Activated T-helper 2 cell treated with anti-CD3 and anti-CD28 coated beads, Interferon-gamma antibody, Interleukin-2, Interleukin-4, amounts not matched to agents 10 μg/mL and 5 μg/mL and 100 μg/mL, durations not matched to agents 14 hours and 24 hours and 36 hours (primary cell): ENCODE data around the gene MAP2K5. TPM values are rescaled to one million over a fixed set of nuclear protein-coding genes. Genes with fewer than 3 reads are reported as not detected.
"Not testable (repeated sequence)": the region's sequence is repeated elsewhere in the genome, so short reads cannot be mapped to it uniquely, and the experiment has no call there.

Experiments
- DNase-seq: peaks from one replicate; pipeline ENCODE4 v3.0.0; 2021; ENCODE audit warnings: low spot score
- H3K27ac Mint-ChIP-seq: one replicate; pipeline ENCODE4 v1.8.0; 2021; ENCODE audit warnings: mixed read lengths
- H3K27me3 Mint-ChIP-seq: one replicate; pipeline ENCODE4 v1.8.0; 2021; ENCODE audit warnings: low read depth, mixed read lengths
- H3K36me3 Mint-ChIP-seq: one replicate; pipeline ENCODE4 v1.8.0; 2021; ENCODE audit warnings: low read depth, mixed read lengths
- H3K4me1 Mint-ChIP-seq: one replicate; pipeline ENCODE4 v1.8.0; 2021; ENCODE audit warnings: low read depth, mixed read lengths
- H3K4me3 Mint-ChIP-seq: one replicate; pipeline ENCODE4 v1.8.0; 2021; ENCODE audit warnings: low read depth, mild to moderate bottlenecking, moderate library complexity, mixed read lengths
- H3K9me3 Mint-ChIP-seq: one replicate; pipeline ENCODE4 v1.8.0; 2021; ENCODE audit warnings: mixed read lengths
- intact Hi-C: fragments of 100-400 bp; cut with micrococcal nuclease; formaldehyde crosslinking; loops from one replicate; pipeline ENCODE4 v1.15.1; 2023
- total RNA-seq: library from RNA; stranded (reverse); gene quantifications from 2 replicates; pipeline ENCODE4 v1.2.3, GENCODE V29; 2022

Gene MAP2K5
- total RNA-seq, 1 donor from 2014 or later = 25.9 TPM

DNA sequence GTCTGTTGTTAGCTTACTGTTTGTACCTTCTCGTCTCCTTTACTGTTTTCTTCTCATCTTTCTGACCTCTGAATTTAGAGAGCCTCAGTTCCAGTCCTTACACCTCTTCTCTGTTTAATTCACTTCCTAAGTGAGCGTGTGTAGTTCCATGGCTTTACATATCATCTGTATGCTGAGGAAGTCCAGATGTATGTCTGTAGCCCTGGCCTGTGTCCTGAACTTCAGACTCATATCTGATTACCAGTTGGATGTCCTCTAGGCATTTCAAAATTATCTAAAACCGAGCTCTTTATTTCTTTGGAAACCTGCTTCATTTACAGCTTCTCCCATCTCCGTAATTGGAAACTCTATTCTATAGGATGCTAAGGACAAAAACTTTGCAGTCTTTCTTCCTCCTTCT, 75.8 kb downstream of the MAP2K5 start:
- DNase-seq = no peak
- H3K36me3 Mint-ChIP-seq = peaks cover 3% of the 10 kb centered on the region
- H3K27ac Mint-ChIP-seq = no peak overlapping the region
- intact Hi-C loops = no loop called here
- H3K9me3 Mint-ChIP-seq = no peaks in the 10 kb centered on the region
- H3K27me3 Mint-ChIP-seq = no peaks in the 10 kb centered on the region
- H3K4me1 Mint-ChIP-seq = no peaks in the 10 kb centered on the region
- H3K4me3 Mint-ChIP-seq = no peak overlapping the region

DNA sequence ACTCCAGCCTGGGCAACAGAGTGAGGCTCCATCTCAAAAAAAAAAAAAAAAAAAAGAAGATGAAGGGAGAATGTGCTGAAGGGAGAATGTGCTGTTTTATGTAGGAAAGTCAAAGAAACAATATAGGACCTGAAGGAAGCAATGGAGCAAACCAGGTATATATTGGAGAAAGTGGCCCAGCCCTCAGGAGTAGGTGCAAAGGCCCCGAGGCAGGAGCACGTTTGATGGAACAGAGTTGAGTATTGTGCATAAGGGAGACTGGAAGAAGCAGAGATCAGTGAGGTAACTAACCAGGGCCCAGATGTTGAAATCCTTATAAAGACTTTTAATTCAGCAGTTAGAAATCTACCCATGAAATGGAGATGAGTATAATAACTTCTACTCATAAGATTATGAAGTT, 79.6 kb downstream of the MAP2K5 start:
- intact Hi-C loops = no loop called here
- Mint-ChIP-seq H3K9me3 (no peaks in the 10 kb centered on the region), H3K4me1 (no peaks in the 10 kb centered on the region), H3K36me3 (peaks cover 3% of the 10 kb centered on the region), H3K4me3 (no peak overlapping the region), H3K27me3 (no peaks in the 10 kb centered on the region), H3K27ac (no peak overlapping the region)
- no peak for DNase-seq

- DNase-seq = no peak
- peaks cover 4% of the 10 kb centered on the region for H3K4me1 Mint-ChIP-seq
- H3K27me3 Mint-ChIP-seq = no peaks in the 10 kb centered on the region
- H3K9me3 Mint-ChIP-seq = no peaks in the 10 kb centered on the region
- no peak overlapping the region for H3K4me3 Mint-ChIP-seq
- H3K27ac Mint-ChIP-seq = no peak overlapping the region
- no peaks in the 10 kb centered on the region for H3K36me3 Mint-ChIP-seq
- intact Hi-C loops = no loop called here
Observed at GRCh38 chr15:67632261-67632660, 89.8 kb downstream of the MAP2K5 start.

GRCh38 chr15:67635950-67636349, 93.4 kb downstream of the MAP2K5 start:
- DNase-seq, H3K4me1 Mint-ChIP-seq, H3K27me3 Mint-ChIP-seq, H3K9me3 Mint-ChIP-seq, H3K27ac Mint-ChIP-seq, H3K4me3 Mint-ChIP-seq, intact Hi-C loops, H3K36me3 Mint-ChIP-seq: not testable (repeated sequence)

GRCh38 chr15:67639591-67639990, 97.1 kb downstream of the MAP2K5 start:
- H3K4me1 Mint-ChIP-seq = peaks cover 4% of the 10 kb centered on the region
- intact Hi-C loops = no loop called here
- H3K9me3 Mint-ChIP-seq = no peaks in the 10 kb centered on the region

DNA sequence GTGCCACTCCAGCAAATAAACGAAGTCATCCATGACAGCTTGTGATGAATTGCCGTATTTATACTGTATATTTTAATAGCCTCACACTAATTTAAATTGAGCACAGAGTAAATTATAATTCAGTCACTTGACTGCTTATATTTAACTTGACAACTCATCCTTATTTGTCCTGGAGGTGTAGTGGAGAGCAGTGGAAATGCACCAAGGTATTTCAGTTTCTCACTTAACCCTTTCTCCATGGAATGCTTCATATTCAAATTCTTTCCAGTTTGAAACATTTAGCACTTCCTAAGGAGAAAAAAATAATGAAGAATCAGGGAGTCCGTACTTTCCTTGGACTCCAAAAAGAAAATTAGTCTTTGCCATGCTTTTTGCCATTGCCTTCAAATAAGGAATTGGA, 99.0 kb downstream of the MAP2K5 start:
- intact Hi-C loops = no loop called here
- no peaks in the 10 kb centered on the region for H3K9me3 Mint-ChIP-seq

More at GRCh38 chr15:67639591-67639990, 97.1 kb downstream of the MAP2K5 start:
- H3K36me3 Mint-ChIP-seq = peaks cover 2% of the 10 kb centered on the region
- DNase-seq = no peak
- H3K4me3 Mint-ChIP-seq = no peak overlapping the region
- H3K27me3 Mint-ChIP-seq = no peaks in the 10 kb centered on the region
- H3K27ac Mint-ChIP-seq = no peak overlapping the region

GRCh38 chr15:67646847-67647246, 104.3 kb downstream of the MAP2K5 start:
- Mint-ChIP-seq H3K9me3 (peaks cover under 1% of the 10 kb centered on the region), H3K36me3 (peaks cover 20% of the 10 kb centered on the region), H3K4me3 (no peak overlapping the region), H3K27me3 (no peaks in the 10 kb centered on the region), H3K4me1 (no peaks in the 10 kb centered on the region), H3K27ac (no peak overlapping the region)
- DNase-seq = no peak
- intact Hi-C loops = no loop called here

More for the DNA sequence above, 99.0 kb downstream of the MAP2K5 start:
- no peaks in the 10 kb centered on the region for H3K4me1 Mint-ChIP-seq
- H3K27ac Mint-ChIP-seq = no peak overlapping the region
- H3K27me3 Mint-ChIP-seq = no peaks in the 10 kb centered on the region
- H3K4me3 Mint-ChIP-seq = no peak overlapping the region
- peaks cover 2% of the 10 kb centered on the region for H3K36me3 Mint-ChIP-seq
- DNase-seq = no peak

DNA sequence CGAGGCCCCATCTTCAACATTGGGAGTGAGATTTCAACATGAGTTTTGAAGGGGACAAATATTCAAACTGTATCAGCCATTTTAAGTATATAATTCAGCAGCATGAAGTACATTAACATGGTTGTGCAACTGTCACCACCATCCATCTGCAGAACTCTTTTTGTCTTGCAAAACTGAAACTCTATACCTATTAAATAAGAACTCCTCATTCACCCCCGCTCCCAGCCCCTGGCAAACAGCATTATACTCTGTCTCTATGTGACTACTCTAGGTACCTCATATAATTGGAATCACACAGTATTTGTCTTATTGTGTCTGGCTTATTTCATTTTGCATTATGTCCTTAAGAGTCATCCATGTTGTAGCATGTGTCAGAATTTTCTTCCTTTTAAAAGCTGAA, 110.1 kb downstream of the MAP2K5 start:
- Mint-ChIP-seq H3K4me3 (no peak overlapping the region), H3K27ac (no peak overlapping the region), H3K36me3 (peaks cover 60% of the 10 kb centered on the region), H3K9me3 (peaks cover 35% of the 10 kb centered on the region), H3K27me3 (no peaks in the 10 kb centered on the region), H3K4me1 (no peaks in the 10 kb centered on the region)
- intact Hi-C loops = no loop called here
- DNase-seq = no peak

GRCh38 chr15:67660446-67660845, 117.9 kb downstream of the MAP2K5 start:
- no peaks in the 10 kb centered on the region for H3K4me1 Mint-ChIP-seq
- H3K4me3 Mint-ChIP-seq = no peak overlapping the region
- H3K27ac Mint-ChIP-seq = no peak overlapping the region
- intact Hi-C loops = no loop called here
- H3K36me3 Mint-ChIP-seq = peaks cover 25% of the 10 kb centered on the region
- H3K27me3 Mint-ChIP-seq = no peaks in the 10 kb centered on the region
- H3K9me3 Mint-ChIP-seq = peaks cover 7% of the 10 kb centered on the region
- DNase-seq = no peak

DNA sequence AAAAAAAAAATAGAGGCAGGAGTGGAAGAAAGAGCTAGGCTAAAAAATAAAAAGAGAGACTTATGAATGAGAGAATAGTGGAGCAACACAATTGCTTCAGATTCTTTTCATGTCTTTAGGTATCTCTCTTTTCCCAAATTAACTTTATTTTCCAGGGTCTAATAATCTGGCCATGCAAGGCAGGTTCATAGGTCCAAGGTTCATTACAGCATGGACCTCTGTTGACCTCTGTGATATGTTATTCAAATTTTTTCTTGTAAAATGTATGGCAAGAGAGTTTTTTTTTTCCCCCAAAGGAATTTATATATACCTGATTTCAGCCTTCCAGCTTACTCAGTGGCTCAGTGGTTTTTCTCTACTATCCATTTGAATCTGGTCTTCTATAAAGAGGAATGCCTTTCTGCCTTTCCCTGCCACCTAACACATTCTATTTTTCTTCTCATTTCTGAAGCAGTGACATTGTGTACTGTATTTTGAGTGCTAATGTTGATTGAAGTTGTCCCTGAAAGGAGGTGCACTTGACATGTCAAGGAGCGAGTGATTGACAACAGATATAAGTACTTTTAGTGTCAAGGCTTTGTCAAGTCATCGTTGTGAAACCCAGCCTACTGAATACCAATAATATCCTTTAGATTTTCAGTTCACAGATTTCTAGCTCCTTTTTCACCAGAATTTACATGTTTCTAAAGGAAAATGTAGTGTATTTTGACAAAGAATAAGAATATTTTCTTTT, 118.5 kb downstream of the MAP2K5 start:
- intact Hi-C loops = no loop called here
- no peak overlapping the region for H3K4me3 Mint-ChIP-seq
- H3K27ac Mint-ChIP-seq = no peak overlapping the region
- H3K27me3 Mint-ChIP-seq = no peaks in the 10 kb centered on the region
- no peak for DNase-seq
- H3K9me3 Mint-ChIP-seq = peaks cover under 1% of the 10 kb centered on the region
- no peaks in the 10 kb centered on the region for H3K4me1 Mint-ChIP-seq
- peaks cover 19% of the 10 kb centered on the region for H3K36me3 Mint-ChIP-seq

DNA sequence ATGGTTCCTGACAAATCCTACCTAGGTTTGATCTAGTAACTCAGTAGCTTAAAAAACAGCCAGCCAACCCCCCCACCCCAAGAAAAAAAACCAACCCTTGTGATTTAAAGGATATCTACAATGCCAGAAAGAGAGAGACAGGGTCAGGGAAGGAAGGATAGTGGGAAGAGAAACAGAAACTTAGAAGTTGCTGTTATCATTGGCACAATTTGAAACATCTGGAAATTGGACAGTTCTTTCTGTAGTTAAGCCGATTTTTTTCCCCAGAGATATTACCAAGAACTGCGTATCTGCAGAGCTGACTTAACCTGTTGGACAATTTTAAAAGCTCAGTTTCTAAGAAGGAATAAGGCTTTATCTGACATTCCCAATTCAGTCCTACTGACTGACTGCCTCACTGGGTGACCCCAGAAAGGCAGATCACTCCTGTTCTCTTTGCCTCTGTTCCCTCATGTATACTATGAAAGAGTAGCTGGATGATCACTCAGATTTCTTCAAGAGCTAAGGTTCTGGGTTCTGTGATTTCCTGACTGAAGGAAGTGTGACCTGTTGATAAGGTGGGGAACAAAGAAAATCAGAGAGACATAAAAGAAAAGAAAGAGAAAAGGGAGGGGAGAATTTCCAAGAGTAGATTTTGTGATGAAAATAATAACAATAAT, 128.3 kb downstream of the MAP2K5 start:
- no peak for DNase-seq
- intact Hi-C loops = no loop called here
- Mint-ChIP-seq H3K4me3 (no peak overlapping the region), H3K9me3 (peaks cover 4% of the 10 kb centered on the region), H3K36me3 (no peaks in the 10 kb centered on the region), H3K4me1 (no peaks in the 10 kb centered on the region), H3K27ac (no peak overlapping the region), H3K27me3 (no peaks in the 10 kb centered on the region)

GRCh38 chr15:67672834-67673233, 130.3 kb downstream of the MAP2K5 start:
- H3K27me3 Mint-ChIP-seq, H3K4me3 Mint-ChIP-seq, intact Hi-C loops, H3K36me3 Mint-ChIP-seq, DNase-seq, H3K9me3 Mint-ChIP-seq, H3K4me1 Mint-ChIP-seq, H3K27ac Mint-ChIP-seq: not testable (repeated sequence)

- H3K27ac Mint-ChIP-seq = no peak overlapping the region
- no peaks in the 10 kb centered on the region for H3K4me1 Mint-ChIP-seq
- no peak overlapping the region for H3K4me3 Mint-ChIP-seq
- H3K36me3 Mint-ChIP-seq = peaks cover 2% of the 10 kb centered on the region
- H3K9me3 Mint-ChIP-seq = peaks cover 4% of the 10 kb centered on the region
- H3K27me3 Mint-ChIP-seq = no peaks in the 10 kb centered on the region
- DNase-seq = no peak
- intact Hi-C loops = no loop called here
Observed at GRCh38 chr15:67674983-67675382, 132.5 kb downstream of the MAP2K5 start.
